ENCODE measurements around the gene MVP. TPM values are rescaled to one million over a fixed set of nuclear protein-coding genes. Genes with fewer than 3 reads are reported as not detected.
A peak's percentile ranks its signal among the peaks of the same experiment; 100 is the strongest.

Gene MVP
- total and polyA plus RNA-seq, 2 donors (not counting 1 experiment from before 2014, with no cell fraction given): 109 to 121 TPM

GRCh38 chr16:29808219-29808900 lies 11.9 kb upstream of the MVP start:
- TF ChIP-seq EZH2 (IDR thresholded peaks at IDR 0.05; ENCODE audit: borderline replicate concordance, insufficient read depth, low read depth, low read length, poor library complexity, severe bottlenecking) (no peak), CTCF (IDR thresholded peaks at IDR 0.05) (no peak)
- intact Hi-C loops (cut with micrococcal nuclease): loop anchor here (5.0 kb wide), 1 partner anchor 106 kb away; no protein-coding TSS in a partner anchor
- H3K27ac Mint-ChIP-seq: peak overlapping the region; percentile 94
- H3K4me3 Mint-ChIP-seq: peak overlapping the region; percentile 93
- DNase-seq: no peak
- peaks cover 2 to 18% of the 10 kb centered on the region in 2 experiments for H3K36me3 ChIP-seq (replicated peaks in 1 of 2; ENCODE audit: control extremely low read depth in 1 of 2, control insufficient read depth in 1 of 2, extremely low read depth in 1 of 2, insufficient read depth in 2 of 2, low read length in 1 of 2)
- peaks cover 39% of the 10 kb centered on the region for H4K20me1 ChIP-seq (ENCODE audit: control insufficient read depth, insufficient read depth, low read length, poor library complexity, severe bottlenecking)
- H2AFZ ChIP-seq (ENCODE audit: insufficient read depth, low read depth, low read length, poor library complexity, severe bottlenecking): peak overlapping the region; percentile 62
- POLR2A ChIA-PET: interaction anchor here (1.0 to 2.8 kb wide), 7 partner anchors 8 to 257 kb away, joined by 3 to 31 read pairs (median 7); partner anchors contain the start of genes ALDOA, KCTD13 and PAGR1
- H3K79me2 ChIP-seq (ENCODE audit: control insufficient read depth, insufficient read depth, low read length): peaks cover 37% of the 10 kb centered on the region
- no peaks in the 10 kb centered on the region for H3K9me3 Mint-ChIP-seq (ENCODE audit: insufficient read depth)
- peak overlapping the region; percentile 68 to 89 for H3K27ac ChIP-seq (ENCODE audit: low read length in 2 of 2)
- H3K4me1 ChIP-seq (ENCODE audit: control insufficient read depth in 2 of 2, insufficient read depth in 2 of 2, low read length in 2 of 2): peaks cover 63 to 69% of the 10 kb centered on the region in 2 donors
- CTCF ChIA-PET: interaction anchor here (0.7 to 3.8 kb wide), 19 partner anchors 10 to 198 kb away, joined by 3 to 66 read pairs (median 5); partner anchors contain the start of genes KIF22, MVP, PAGR1 and TAOK2
- H3K4me3 ChIP-seq (ENCODE audit: control extremely low read depth in 1 of 5, extremely low read depth in 1 of 5, insufficient read depth in 1 of 5, low read depth in 2 of 5, low read length in 4 of 5): peak overlapping the region in 4 of 5 experiments; percentile 32 to 68 (median 55)
- WGBS (ENCODE audit: insufficient coverage): 74% methylated on average over 22 of the region's 25 CpGs
- peak overlapping the region; percentile 63 for H3K9ac ChIP-seq (ENCODE audit: low read length)
- H3K27me3 ChIP-seq (replicated peaks in 1 of 4; ENCODE audit: control extremely low read depth in 1 of 4, control insufficient read depth in 3 of 4, insufficient read depth in 4 of 4, low read length in 3 of 4): peaks cover 0 to 13% (median 5%) of the 10 kb centered on the region in 4 experiments
- H3K27me3 Mint-ChIP-seq: no peaks in the 10 kb centered on the region
- peak overlapping the region; percentile 99 for H3K4me2 ChIP-seq (replicated peaks; ENCODE audit: low read depth, low read length, poor library complexity, severe bottlenecking)
- H3K9me3 ChIP-seq (ENCODE audit: control extremely low read depth in 1 of 3, control insufficient read depth in 2 of 3, insufficient read depth in 1 of 3, low read length in 2 of 3): peaks cover 0 to 5% (median 0%) of the 10 kb centered on the region in 3 donors
- ATAC-seq (ENCODE audit: low read depth): no peak
- peaks cover 59% of the 10 kb centered on the region for H3K4me1 Mint-ChIP-seq

Data from B cell (primary cell).